BLaER1 treated with 17β-estradiol and CSF1 and Interleukin-3, amounts not matched to agents 10 nM and 100 nM (cell line): ENCODE results near the gene PLXND1.
A peak's percentile ranks its signal among the peaks of the same experiment; 100 is the strongest.

Experiments used
- H3K27ac ChIP-seq, 11 experiments: shearing (Covaris generic); formaldehyde crosslinking; 2 replicates each; pipeline ENCODE4 v1.8.1; 2022
- H3K27me3 ChIP-seq, 11 experiments: shearing (Covaris generic); formaldehyde crosslinking; 2 replicates each; pipeline ENCODE4 v1.8.1; 2022
- H3K36me3 ChIP-seq, 11 experiments: shearing (Covaris generic); formaldehyde crosslinking; 2 replicates each; pipeline ENCODE4 v1.8.1; 2022
- H3K4me1 ChIP-seq, 10 experiments: shearing (Covaris generic); formaldehyde crosslinking; 2 replicates each; pipeline ENCODE4 v1.8.1; 2022
- H3K4me2 ChIP-seq, 11 experiments: shearing (Covaris generic); formaldehyde crosslinking; 2 replicates each; pipeline ENCODE4 v1.8.1; 2022
- H3K4me3 ChIP-seq, 10 experiments: shearing (Covaris generic); formaldehyde crosslinking; 2 replicates each; pipeline ENCODE4 v1.8.1; 2022
- H3K9ac ChIP-seq, 11 experiments: shearing (Covaris generic); formaldehyde crosslinking; 2 replicates each; pipeline ENCODE4 v1.8.1; 2022
- H3K9me3 ChIP-seq, 11 experiments: shearing (Covaris generic); formaldehyde crosslinking; replicated peaks in 1 of 11; 2 replicates each; pipeline ENCODE4 v1.8.1; 2022
- H4K20me1 ChIP-seq, 11 experiments: shearing (Covaris generic); formaldehyde crosslinking; 2 replicates each; pipeline ENCODE4 v1.8.1; 2022
- Cebpa-rat ChIP-seq, 11 experiments: shearing (Covaris generic); IDR thresholded peaks; 2 replicates each; pipeline ENCODE4 v1.8.1; 2022

Gene PLXND1

DNA sequence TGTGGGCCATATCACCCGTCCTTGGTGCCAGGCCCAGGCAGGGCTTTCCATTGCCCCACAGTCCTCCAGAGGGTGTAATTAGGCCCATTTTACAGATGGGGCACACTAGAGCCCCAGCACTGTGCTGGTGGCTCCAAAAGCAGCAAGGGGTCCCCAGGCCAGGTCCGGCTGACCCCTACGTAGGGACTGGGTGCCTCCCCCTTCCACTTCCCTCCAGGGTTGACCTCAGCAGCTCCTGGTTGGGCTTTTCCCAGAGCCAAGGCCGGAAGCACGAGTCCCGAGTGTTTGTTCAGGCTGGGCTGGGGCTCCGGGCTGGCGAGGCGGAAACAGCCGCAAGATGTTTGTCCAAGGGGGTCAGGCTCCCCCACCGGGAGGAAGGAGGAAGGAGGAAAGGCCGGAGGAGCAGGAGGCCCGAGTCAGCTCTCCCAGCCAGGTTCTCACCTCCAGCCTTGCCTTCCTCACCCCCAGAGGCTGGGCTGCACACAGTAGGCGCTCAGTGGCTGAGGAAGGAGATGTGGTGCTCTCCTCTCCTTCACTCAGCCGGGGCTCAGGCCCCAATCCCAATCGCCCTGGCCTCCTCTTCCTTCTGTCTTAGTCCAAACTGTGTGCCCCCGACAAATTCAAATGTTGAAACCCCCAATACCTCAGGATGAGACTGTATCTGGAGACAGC, 17.1 kb upstream of the PLXND1 start:
- Histone ChIP-seq H3K27ac (peak overlapping the region in 10 of 11 experiments; percentile 5 to 95 (median 40); a peak in 15 of 22 replicates), H3K4me1 (peaks cover 79 to 100% (median 91%) of the 10 kb centered on the region in 10 experiments)

DNA sequence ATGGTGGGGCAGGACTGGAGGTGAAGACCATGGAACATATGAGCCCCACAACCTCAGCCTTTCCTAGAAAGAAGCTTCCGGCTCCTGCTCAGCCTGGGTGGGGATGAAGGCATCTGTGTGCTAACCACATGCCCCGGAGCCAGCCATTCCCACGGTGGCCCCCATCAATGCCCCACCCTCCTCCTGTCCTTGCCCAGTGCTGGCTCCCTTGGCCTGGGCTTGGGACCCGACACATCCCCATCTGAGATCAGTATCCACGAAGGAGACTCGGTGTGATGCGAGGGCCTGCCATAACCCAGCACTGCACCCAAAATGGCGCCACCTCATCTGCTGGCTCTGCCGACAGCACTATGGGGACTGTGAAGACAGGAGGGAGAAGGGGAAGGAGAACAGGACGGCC, 16.5 kb upstream of the PLXND1 start:
- no peaks in the 10 kb centered on the region for H3K27me3 ChIP-seq
- peak overlapping the region; percentile 5 to 53 (median 38); a peak in 14 of 22 replicates for H3K27ac ChIP-seq
- H3K36me3 ChIP-seq = no peaks in the 10 kb centered on the region
- H3K4me3 ChIP-seq = no peak overlapping the region
- H3K4me1 ChIP-seq = peaks cover 86 to 100% (median 91%) of the 10 kb centered on the region in 10 experiments
- H4K20me1 ChIP-seq = no peaks in the 10 kb centered on the region
- no peak for TF ChIP-seq Cebpa-rat (IDR thresholded peaks at IDR 0.05)
- peak overlapping the region; percentile 7 to 99 (median 36); a peak in 13 of 22 replicates for H3K4me2 ChIP-seq
- no peaks in the 10 kb centered on the region for H3K9me3 ChIP-seq
- peak overlapping the region in 2 of 11 experiments; percentile 39 to 57; a peak in 3 of 22 replicates for H3K9ac ChIP-seq

More for the DNA sequence above, 17.1 kb upstream of the PLXND1 start:
- Histone ChIP-seq H3K9me3 (no peaks in the 10 kb centered on the region), H3K9ac (peak overlapping the region in 1 of 11 experiments; percentile 57; a peak in 2 of 22 replicates), H3K36me3 (no peaks in the 10 kb centered on the region), H3K27me3 (no peaks in the 10 kb centered on the region), H4K20me1 (no peaks in the 10 kb centered on the region), H3K4me2 (peak overlapping the region in 7 of 11 experiments; percentile 12 to 100 (median 94); a peak in 10 of 22 replicates), H3K4me3 (no peak overlapping the region)
- no peak for TF ChIP-seq Cebpa-rat (IDR thresholded peaks at IDR 0.05)

DNA sequence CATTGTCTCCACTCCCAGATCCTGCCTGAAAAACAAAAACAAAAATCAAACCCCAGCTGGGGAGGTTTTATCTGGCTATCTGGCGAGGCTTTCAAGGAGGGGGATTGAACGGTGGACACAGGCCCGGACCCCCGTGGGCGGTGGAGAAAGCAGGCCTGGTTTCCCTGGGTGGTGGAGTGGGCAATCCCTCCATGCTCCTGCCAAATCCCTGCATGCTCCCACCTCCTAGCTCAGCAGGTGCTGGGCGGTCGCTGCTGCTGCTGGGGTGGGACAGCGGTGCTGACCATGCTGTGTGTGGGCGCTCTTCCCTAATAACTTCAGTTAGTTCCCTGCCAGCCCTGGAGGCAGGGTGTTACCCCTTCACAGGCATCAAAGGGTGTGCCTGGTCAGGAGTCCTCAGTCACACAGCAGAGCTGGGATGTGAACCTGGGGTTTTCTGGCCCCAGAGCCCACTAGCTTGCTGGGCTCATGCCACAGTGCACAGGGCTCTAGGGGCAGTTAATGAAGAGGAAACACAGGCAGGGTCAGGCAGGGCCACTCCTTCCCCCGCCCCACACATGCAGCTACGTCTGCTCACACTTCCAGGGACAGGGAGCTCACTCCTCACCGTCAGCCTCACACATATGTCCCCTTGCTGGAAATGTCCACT, 15.9 kb upstream of the PLXND1 start:
- Histone ChIP-seq H3K27ac (peak overlapping the region in 10 of 11 experiments; percentile 23 to 53 (median 39); a peak in 13 of 22 replicates), H3K4me3 (no peak overlapping the region), H3K4me2 (peak overlapping the region; percentile 7 to 99 (median 36); a peak in 16 of 22 replicates), H4K20me1 (no peaks in the 10 kb centered on the region), H3K9ac (peak overlapping the region in 3 of 11 experiments; percentile 27 to 57 (median 39); a peak in 2 of 22 replicates), H3K36me3 (no peaks in the 10 kb centered on the region), H3K9me3 (no peaks in the 10 kb centered on the region), H3K27me3 (no peaks in the 10 kb centered on the region), H3K4me1 (peaks cover 87 to 100% (median 96%) of the 10 kb centered on the region in 10 experiments)
- no peak for TF ChIP-seq Cebpa-rat (IDR thresholded peaks at IDR 0.05)

DNA sequence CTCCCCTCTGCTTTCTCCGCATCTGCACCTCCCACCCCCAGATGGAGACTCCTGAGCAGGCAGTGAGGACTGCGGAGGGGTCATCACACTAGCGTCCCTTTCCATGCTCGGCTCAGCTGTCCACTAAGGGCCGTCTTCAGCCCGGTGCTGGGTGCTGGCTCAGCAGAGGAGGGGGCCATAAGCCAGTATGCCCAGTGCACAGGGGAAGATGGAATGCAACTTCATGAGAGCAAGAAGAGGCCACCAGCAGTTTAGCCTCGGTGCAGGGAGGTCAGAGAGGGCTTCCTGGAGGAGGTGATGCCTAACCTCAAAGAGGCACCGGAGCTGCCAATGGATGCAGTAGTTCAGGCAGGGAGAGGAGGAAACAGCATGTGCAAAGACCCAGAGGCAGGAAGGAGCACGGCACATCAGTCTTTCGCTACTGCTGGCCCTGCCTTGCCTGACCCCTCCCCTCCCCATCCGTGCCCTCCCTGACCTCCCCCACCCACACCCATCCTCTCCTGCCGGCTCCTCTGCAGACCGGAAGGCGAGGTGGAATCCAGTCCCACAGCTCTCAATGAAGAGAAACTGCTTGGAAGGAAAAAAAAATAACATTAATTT, 15.2 kb upstream of the PLXND1 start:
- TF ChIP-seq Cebpa-rat (IDR thresholded peaks at IDR 0.05) = no peak
- Histone ChIP-seq H3K9me3 (no peaks in the 10 kb centered on the region), H3K27me3 (no peaks in the 10 kb centered on the region), H3K4me3 (no peak overlapping the region), H3K4me1 (peaks cover 87 to 100% (median 97%) of the 10 kb centered on the region in 10 experiments), H4K20me1 (no peaks in the 10 kb centered on the region), H3K4me2 (peak overlapping the region; percentile 84 to 100 (median 97)), H3K9ac (peak overlapping the region in 2 of 11 experiments; percentile 27 to 32; a peak in 5 of 22 replicates), H3K27ac (peak overlapping the region in 5 of 11 experiments; percentile 14 to 81 (median 40); a peak in 6 of 22 replicates), H3K36me3 (no peaks in the 10 kb centered on the region)

- Histone ChIP-seq H3K9me3 (no peaks in the 10 kb centered on the region), H3K27ac (peak overlapping the region in 5 of 11 experiments; percentile 32 to 83 (median 73); a peak in 6 of 22 replicates), H4K20me1 (no peaks in the 10 kb centered on the region), H3K4me3 (no peak overlapping the region), H3K36me3 (no peaks in the 10 kb centered on the region), H3K4me1 (peaks cover 87 to 100% (median 99%) of the 10 kb centered on the region in 10 experiments), H3K27me3 (no peaks in the 10 kb centered on the region), H3K9ac (peak overlapping the region in 4 of 11 experiments; percentile 13 to 32 (median 28); a peak in 5 of 22 replicates), H3K4me2 (peak overlapping the region; percentile 84 to 100 (median 97))
- no peak for TF ChIP-seq Cebpa-rat (IDR thresholded peaks at IDR 0.05)
These were observed 14.5 kb upstream of the PLXND1 start for GRCh38 chr3:129620828-129621559.

GRCh38 chr3:129619726-129620162, 13.3 kb upstream of the PLXND1 start:
- Histone ChIP-seq H3K4me3 (peak overlapping the region in 5 of 10 experiments; percentile 28 to 56 (median 52); a peak in 7 of 20 replicates), H3K4me1 (peaks cover 86 to 100% (median 98%) of the 10 kb centered on the region in 10 experiments), H3K9me3 (no peaks in the 10 kb centered on the region), H3K9ac (peak overlapping the region; percentile 15 to 74 (median 67); a peak in 17 of 22 replicates), H3K36me3 (no peaks in the 10 kb centered on the region), H3K27me3 (no peaks in the 10 kb centered on the region), H3K4me2 (peak overlapping the region; percentile 84 to 100 (median 97)), H4K20me1 (no peaks in the 10 kb centered on the region), H3K27ac (peak overlapping the region; percentile 66 to 83 (median 76); a peak in 21 of 22 replicates)
- no peak for TF ChIP-seq Cebpa-rat (IDR thresholded peaks at IDR 0.05)

GRCh38 chr3:129618901-129619671, 12.6 kb upstream of the PLXND1 start:
- peak overlapping the region; percentile 66 to 83 (median 76) for H3K27ac ChIP-seq
- peak overlapping the region; percentile 26 to 74 (median 68); a peak in 19 of 22 replicates for H3K9ac ChIP-seq
- H3K4me3 ChIP-seq = peak overlapping the region; percentile 14 to 56 (median 30); a peak in 18 of 20 replicates
- no peaks in the 10 kb centered on the region for H3K9me3 ChIP-seq
- H3K27me3 ChIP-seq = no peaks in the 10 kb centered on the region
- H4K20me1 ChIP-seq = no peaks in the 10 kb centered on the region
- H3K4me1 ChIP-seq = peaks cover 85 to 100% (median 98%) of the 10 kb centered on the region in 10 experiments
- H3K36me3 ChIP-seq = no peaks in the 10 kb centered on the region
- TF ChIP-seq Cebpa-rat (IDR thresholded peaks at IDR 0.05) = no peak
- peak overlapping the region; percentile 84 to 100 (median 97) for H3K4me2 ChIP-seq
